HS-27A (cell line): ENCODE measurements around the gene PLCB1.
"Not testable (repeated sequence)": the region's sequence is repeated elsewhere in the genome, so short reads cannot be mapped to it uniquely, and the experiment has no call there.

Experiments
- DNase-seq: peaks from one replicate; pipeline ENCODE4 v3.0.0-alpha.2; 2012; ENCODE audit warnings: low read depth, missing footprints

The PLCB1 gene

GRCh38 chr20:8786383-8786782, 654.3 kb downstream of the PLCB1 start:
- no peak for DNase-seq

DNA sequence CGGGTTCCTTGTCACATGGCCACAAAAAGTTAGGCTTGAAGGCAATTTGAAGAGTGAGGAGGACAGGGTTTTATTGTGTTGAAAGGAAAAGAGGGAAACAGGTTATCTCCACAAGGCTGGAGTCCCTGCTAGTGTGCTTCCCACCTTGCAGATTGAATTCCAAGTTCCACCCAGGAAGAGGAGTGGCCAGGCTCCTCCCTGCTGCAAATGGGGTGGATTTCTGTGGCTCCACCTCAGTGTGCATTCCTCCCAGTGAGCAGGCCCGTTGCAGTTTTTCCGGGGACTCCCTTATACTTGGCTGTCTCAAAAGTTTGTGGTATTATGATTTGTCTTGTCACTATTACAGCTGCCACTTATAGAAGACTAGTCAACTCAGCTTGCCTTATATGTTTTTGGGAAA, 655.0 kb downstream of the PLCB1 start:
- DNase-seq, result no peak

- DNase-seq, result no peak
Observed at GRCh38 chr20:8788275-8788674, 656.2 kb downstream of the PLCB1 start.

DNA sequence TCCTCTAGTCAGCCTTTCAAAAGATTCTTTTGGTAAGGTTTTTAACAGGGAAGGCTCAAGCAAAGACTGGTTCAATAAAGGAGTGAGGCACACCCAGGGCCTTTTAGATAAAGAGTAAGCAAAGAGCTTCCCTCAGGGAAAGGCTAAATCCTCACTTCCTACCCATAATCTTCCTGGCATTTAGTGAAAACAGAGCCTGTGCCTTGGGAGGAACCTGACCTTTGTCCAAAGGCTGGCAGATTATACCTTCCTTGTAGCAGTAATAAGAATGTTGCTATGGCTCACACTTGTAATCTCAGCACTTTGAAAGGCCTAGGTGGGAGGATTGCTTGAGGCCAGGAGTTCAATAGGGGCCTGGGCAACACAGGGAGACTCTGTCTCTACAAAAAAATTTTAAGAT, 656.8 kb downstream of the PLCB1 start:
- DNase-seq, result no peak

DNA sequence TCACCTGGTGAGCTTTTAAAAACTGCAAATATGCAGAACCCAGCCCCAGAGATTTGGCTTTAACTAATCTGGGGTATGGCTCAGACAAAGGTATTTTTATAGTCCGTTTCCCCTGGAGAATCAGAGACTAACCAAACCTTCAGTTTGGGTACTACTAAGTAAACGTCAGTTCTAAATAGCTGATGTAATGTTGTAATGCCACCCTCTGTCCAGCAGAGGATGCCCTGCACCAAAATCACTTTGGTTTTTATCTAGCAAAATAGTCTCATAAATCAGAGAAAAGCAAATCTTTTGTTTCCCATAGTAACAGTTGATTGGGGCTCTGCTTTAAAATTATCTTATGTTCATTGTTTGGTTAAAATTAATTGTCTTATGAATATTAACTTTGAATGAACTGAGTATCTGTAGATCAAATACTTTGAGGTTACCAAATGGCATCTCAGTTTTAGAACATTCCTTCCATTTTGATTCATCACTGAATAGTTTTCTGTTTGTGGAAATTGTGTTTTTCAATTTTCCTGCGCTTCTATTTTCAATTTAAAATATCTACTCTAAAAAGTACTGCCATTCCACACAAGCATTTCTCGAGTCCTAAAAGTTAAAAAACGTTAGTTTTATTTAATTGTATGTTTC, 658.5 kb downstream of the PLCB1 start:
- peak; percentile 54 for DNase-seq

DNA sequence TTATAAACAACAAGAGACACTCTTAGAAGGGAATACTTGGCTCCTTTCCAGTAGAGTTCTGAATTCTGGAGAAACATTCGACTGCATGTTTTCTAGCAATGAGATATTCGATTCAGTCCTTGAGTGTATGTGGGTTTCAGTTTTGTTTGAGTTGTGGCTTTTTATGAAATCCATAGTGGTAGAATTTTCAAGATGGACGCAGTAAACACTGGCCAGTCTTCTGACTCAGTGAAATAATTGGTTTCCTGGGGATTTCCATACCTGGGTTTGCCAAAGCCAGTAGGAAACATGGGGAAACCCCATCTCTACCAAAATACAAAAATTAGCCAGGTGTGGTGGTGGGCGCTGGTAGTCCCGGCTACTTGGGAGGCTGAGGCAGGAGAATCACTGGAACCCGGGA, 663.3 kb downstream of the PLCB1 start:
- no peak for DNase-seq

DNA sequence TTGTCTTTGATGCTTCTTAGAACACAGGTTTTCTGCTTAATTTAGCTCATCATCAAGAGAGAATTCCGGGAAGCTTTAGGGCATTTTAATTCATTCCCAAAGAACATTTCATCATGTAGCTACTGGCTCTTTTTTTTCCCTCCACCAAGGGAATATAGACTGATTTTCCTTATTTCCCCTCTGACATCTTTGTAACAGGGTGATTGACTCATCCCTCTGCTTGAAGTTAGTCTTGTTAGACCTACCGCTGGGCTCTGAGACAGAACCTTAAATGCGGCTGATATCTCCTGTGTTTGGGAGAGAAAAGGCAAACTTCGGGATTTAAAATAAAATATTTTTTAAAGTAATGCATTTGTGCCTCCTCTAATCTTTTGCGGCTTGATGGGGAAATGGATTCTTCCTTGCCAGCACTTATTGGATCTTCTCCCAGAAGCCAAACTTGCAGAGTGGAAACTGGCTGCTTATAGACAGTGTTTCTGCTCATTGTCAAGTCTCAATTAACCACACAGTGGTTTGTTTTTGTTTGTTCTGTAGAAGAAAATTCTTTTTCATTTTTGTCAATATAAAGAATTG, 664.1 kb downstream of the PLCB1 start:
- no peak for DNase-seq

DNA sequence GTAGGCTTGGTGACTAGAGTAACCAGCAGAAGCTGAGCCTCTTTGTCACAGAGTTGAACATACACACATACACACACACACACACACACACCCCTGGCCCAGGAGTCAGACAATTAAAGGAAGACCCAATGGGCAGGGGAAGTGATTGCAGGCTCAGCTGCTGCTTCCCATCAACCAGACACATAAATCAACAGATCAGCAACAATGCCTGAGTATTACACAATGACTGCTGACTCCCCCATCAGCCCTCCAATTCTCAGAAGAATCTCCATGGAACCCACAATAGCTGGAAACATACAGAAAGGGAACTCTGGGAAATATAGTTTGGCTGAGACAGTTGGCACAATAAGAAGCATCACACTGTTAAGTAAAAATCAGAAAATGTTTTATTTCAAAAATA, 666.4 kb downstream of the PLCB1 start:
- no peak for DNase-seq

GRCh38 chr20:8800089-8800488, 668.0 kb downstream of the PLCB1 start:
- DNase-seq, result no peak

DNA sequence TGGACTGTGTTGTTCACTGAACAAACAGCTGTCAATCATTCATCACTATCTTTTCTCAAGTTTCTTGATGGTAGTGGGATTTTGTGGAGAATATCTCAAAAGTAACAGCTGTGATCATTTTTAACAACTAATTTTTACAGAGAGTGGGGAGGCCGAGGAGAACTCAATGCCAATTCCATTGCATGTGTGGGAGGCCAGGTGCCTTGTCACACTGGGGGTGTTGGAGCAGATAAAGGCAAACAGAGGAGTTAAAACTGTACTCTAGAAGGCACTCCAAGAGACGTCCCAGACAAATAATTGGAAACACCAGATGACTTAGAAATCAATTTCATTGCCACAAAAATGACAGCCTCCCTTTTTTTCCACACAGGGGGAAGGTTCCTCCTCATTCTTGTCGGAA, 669.6 kb downstream of the PLCB1 start:
- DNase-seq, result no peak

DNA sequence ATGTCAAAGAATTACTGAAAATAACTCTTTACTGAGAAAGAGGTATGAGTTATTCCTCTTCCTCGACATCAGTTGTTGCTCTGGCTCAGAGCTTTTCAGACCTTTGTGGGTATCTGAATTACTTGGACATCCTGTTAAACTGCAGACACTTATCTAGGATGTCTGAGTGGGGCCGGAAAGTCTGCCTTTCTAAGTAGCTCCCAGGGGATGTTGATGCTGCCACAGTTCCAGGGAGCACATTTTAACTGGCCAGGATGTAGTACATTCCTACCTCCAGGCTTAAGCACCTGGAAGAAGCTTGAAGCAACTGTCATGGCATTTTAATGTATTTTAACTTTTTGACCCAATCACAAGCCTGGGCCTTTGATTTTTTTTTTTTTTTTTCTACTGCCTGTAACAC, 671.0 kb downstream of the PLCB1 start:
- no peak for DNase-seq

DNA sequence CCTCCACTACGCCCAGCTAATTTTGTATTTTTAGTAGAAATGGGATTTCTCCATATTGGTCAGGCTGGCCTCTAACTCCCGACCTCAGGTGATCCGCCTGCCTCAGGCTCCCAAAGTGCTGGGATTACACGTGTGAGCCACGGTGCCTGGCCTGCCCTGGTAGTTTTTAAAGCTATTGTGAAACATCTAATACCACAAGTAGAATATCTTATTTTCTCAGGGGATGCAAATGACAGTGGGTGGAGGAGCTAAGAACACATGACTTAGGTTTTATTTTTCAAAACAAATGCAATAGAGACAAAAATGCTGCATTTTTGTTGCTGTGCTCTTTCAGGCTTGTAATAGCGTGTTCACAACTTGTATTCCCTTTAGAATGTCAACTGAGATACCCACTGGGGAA, 671.9 kb downstream of the PLCB1 start:
- DNase-seq, result no peak

GRCh38 chr20:8805737-8806442, 673.8 kb downstream of the PLCB1 start:
- no peak for DNase-seq

- DNase-seq, result no peak
Observed at GRCh38 chr20:8807480-8808201, 675.6 kb downstream of the PLCB1 start.

GRCh38 chr20:8808202-8808535, 676.1 kb downstream of the PLCB1 start:
- no peak for DNase-seq

DNA sequence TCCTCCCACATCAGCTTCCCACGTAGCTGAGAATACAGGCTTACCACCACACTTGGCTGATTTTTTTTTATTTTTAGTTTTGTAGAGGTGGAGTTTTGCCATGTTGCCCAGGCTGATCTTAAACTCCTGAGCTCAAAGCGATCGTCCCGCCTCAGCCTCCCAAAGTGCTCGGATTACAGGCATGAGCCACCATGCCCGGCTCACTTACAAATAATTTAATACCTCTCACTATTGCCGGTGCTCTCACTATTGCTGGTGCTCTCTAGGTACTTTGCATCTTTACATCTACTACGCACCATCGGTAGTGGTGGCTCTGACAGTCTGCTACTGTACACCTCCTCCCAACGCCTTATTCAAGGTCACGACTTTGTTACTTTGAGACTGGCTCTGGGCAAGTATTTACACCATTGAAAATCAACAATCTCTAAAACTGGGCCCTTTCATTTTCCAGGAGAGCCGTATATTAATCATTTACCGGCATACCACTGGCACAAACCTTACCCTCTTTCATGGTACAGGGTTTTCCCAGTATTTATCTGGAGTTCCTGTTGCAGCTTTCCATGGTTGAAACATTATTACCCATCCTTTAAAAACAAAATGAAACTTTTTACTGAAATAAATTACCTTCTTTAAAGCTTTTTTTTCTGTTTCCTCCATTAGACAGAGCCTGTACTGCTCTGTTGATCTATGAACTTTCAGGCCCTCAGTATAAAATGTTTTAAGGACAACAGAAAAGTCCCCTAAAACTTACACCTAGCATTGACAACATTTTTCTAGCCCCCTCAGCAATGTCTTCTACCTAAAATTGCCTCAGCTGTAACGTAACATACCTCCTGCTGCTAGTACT, 677.3 kb downstream of the PLCB1 start:
- DNase-seq, result no peak

- no peak for DNase-seq
Observed at GRCh38 chr20:8811801-8812594, 679.9 kb downstream of the PLCB1 start.

DNA sequence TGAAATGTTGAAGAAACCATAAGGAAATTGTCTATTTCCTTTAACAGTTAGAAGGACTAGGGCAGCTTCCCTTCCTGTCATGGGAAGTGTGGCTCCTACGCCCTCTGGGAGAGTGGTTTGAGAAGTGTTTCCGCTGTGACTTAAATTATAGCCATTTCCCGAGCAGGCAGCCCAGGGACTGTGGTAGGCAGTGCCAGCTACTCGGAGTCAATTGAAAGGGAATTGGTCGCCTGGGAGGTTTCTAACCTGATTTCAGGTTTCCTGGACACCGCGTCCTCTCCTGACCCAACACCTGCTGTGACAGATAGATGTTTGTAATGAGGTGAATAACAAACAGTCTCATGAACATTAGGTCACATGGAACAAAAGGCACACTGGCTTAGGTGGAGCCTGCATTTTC, 680.8 kb downstream of the PLCB1 start:
- DNase-seq, result no peak

- no peak for DNase-seq
Observed at GRCh38 chr20:8815208-8815607, 683.1 kb downstream of the PLCB1 start.

GRCh38 chr20:8829256-8829655, 697.2 kb downstream of the PLCB1 start:
- DNase-seq, result no peak

DNA sequence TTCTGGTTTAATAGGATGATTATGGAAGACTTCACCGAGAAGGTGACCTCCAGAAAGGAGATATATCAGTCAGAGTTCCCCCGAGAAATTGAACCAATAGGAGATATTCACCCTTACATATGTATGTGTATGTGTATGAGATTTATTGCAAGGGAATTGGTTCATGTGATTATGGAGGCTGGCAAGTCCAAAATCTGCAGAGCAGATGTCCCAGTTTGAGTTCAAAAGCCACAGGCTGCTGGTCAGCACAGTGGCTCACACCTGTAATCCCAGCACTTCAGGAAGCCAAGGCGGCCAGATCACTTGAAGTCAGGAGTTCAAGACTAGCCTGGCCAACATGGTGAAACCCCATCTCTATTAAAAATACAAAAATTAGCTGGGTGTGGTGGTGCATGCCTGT, 702.2 kb downstream of the PLCB1 start:
- DNase-seq, result not testable (repeated sequence)
